SH-SY5Y (cell line): ENCODE measurements around the gene CHSY3.

ENCODE experiments used
- GATA2 ChIP-seq: IDR thresholded peaks from 2 replicates; pipeline ENCODE4 v1.6.1; 2011; ENCODE audit warnings: mild to moderate bottlenecking, low read depth, low read length
- GATA3 ChIP-seq: IDR thresholded peaks from 2 replicates; pipeline ENCODE4 v1.6.1; 2011; ENCODE audit warnings: low read depth, mild to moderate bottlenecking, low read length, moderate library complexity

GRCh38 chr5:129912601-129913255, 8.5 kb downstream of the CHSY3 start:
- no peak for TF ChIP-seq GATA2
- TF ChIP-seq GATA3, result no peak
